ENCODE results near the gene TRIO.

TRIO gene

DNA sequence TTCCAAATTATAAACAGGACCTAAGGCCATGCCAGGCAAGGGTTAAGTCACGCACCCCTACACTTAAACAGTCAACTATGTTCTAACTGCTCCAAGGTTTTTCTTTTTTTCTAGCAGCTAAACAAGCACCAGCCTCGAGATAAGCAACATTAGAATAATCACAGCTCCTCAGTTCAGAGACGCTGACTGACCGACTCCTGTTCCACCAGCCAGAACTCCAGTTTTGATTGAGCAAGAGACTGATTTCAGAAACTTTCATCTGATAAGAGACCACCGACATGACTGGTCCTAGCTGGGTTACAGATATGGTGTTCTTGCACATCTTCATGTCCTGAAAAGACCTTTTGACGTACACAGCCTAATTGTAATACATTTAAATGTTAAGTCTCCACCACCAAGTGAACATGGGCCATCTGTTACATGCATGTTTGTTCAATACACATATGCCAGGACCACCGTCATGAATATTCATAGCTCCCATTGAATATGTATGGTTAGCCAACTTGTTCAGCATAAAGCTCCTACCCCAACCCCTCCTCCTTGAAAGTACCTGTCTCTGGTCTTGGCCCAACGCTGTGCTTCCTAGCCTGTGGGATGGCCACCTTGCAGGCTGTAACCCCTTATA, 414.8 kb downstream of the TRIO start:
- DNase-seq (ENCODE audit: low read depth) = no peak
